GM21390 (cell line): ENCODE results near the gene USP3.
"Not testable (repeated sequence)": the region's sequence is repeated elsewhere in the genome, so short reads cannot be mapped to it uniquely, and the experiment has no call there.

ENCODE experiments used
- ATAC-seq: cut with Tn5 transposase; IDR thresholded peaks from one replicate; pipeline ENCODE4 v1.9.1; 2021; ENCODE audit not compliant: unreplicated experiment

The USP3 gene

DNA sequence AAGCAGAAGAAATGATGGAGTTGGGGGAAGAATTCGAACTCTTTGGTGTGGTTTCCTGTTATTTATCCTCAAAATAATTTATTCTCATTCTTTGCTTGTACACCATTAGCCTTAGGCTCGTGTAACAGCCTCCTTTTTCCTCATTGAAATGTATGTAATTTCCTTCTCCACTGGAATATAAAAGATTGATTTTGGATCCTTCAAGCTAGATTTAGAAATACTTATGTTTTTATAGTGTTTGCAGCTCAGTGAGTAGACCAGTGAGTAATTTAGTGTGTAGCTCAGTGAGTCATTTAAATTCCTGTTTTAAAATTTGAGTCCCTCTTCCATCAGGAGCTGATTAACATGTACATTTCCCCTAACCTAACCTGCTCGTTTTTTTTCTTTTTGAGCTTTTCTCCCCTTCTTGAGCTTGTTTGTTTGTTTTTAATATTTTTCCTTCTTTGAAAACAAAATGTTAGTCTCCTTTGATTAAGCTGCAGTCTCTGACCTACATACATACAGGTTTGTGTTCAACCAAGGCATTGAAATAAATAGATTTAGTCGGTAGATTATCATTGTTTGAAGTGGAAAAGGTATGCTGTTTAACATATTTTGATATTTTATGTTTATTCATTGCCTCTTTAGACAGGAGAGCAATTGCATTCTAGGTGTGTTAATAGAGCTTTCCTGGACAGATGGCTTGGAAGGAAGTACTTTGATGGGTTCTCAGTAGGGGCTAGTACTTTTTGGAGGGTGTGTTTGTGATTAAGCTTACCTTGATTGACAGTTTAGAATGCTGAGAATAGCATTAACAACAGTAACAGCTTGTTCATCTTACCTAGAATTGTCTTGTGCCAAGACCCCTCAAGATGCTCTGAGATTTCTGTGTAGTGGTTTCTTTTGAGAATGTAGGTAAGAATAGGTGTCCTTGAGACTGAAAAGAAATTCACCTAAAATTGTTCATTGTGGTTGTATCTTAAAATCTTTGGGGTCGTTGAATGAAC, 5.9 kb downstream of the USP3 start:
- ATAC-seq = no peak

DNA sequence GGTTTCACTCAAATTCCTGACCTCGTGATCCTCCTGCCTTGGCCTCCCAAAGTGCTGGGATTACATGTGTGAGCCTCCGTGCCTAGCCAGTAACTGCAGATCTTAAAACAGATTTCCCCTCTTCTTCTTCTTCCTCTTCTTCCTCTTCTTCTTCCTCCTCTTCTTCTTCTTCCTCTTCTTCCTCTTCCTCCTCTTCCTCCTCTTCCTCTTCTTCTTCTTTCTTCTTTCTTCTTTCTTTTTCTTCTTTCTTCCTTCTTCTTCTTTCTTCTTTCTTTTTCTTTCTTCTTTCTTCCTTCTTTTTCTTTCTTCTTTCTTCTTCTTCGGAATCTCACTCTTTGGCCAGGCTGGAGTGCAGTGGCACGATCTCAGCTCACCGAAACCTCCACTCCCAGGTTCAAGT, 7.8 kb downstream of the USP3 start:
- ATAC-seq = no peak

DNA sequence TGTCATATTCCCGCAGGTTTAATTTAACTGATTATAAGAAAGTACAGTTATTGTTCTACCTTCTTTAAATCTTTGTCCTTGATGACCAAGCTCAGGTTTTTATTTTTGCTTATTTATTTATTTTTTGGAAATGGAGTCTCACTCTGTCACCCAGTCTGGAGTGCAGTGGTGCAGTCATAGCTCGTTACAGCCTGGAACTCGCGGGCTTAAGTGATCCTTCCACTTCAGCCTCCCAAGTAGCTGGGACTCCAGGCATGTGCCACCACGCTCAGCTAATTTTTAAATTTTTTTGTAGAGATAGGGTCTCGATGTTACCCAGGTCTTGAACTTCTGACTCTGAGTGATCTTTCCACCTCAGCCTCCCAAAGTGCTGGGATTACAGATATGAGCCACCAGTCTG, 8.9 kb downstream of the USP3 start:
- ATAC-seq = no peak

DNA sequence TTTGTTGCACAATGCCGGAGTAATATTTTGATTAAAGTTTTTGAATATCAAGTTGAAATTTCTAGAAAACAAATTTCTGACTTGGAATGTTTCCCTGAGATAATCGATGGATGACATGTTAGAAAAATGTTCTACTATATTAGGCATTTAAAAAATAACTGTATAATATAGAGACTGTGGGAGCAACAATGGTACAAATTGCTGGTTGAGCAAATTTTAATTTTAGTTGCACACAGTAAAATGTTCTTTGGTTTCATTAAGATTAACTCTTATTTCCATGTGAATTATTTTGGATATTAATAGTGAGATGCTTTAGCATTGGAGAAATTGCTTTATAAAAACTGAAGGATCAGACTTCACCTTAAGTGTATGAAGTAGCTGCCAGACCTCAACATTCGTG, 9.3 kb downstream of the USP3 start:
- ATAC-seq = no peak

DNA sequence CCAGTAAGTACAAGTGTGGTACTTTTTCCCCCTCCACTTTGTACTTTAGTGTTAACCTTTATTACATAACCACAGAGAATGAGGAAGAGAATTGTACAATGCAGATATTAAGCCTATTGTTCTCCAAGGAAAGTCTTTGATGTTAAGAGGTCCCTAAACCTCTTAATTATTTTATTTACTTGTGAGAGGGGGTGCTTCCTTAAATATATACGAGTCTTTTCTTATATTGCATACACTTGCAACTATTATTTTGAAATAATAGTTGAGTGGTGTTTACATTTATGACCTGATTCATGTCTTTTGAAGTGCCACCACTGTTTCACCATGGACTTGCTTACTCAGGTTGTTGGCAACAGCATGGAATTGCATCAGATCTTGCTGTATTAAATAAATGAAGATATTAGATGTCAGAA, 10.1 kb downstream of the USP3 start:
- ATAC-seq = no peak

DNA sequence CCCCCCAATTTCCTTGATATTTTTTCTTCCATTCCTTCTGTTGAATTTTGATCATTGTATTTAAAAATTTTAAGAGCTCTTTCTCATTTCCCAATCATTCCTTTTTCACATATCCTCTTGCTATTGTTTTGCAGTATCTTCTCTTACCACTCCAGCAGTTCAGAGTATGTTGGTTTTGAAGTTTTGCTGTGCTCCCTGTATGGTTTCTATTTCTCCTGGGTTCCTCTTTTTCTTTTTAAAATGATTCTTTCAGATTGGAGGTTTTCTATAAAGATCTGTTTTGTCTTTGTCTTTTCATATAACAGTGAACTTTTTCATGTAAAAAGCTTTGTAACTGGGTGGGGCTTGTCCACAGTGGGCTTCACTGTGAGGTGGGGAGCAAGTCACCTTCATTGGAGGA, 12.8 kb downstream of the USP3 start:
- ATAC-seq = no peak

DNA sequence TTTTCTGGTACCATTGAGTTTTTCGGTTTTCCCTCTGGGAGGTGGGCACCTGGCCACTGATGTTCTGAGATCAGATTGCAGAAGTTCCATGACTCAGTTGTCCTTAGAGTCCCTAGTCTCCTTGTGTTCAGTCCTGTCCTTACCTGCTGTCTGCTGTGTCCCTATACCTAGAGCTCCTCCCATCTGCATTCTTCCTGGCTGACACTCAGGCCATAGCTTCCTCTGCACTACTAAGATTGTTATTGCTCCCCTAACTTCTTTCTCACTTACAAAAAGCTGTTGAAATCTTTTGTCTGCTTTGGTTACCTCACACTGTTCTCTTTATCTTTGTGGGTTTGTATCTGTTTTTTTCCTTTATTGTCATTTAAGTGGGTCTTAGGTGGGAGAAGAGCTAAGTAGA, 13.2 kb downstream of the USP3 start:
- no peak for ATAC-seq

DNA sequence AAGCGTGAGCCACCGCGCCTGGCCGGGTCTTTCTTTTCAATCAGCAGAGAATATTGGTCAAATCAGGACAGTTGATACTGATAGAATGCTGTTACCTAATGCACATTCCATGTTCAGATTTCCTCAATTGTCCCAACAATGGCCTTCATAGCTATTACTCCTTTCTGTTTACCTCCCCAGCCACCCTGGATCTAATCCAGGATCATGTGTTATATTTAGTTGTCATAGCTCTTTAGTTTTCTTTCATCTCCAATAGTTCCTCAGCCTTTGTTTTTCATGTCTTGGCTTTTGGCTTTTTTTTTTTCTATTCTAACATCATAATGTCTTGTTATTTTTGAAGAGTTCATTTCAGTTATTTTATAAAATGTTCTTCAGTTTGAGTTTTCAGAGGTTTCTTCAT, 14.6 kb downstream of the USP3 start:
- ATAC-seq = no peak

DNA sequence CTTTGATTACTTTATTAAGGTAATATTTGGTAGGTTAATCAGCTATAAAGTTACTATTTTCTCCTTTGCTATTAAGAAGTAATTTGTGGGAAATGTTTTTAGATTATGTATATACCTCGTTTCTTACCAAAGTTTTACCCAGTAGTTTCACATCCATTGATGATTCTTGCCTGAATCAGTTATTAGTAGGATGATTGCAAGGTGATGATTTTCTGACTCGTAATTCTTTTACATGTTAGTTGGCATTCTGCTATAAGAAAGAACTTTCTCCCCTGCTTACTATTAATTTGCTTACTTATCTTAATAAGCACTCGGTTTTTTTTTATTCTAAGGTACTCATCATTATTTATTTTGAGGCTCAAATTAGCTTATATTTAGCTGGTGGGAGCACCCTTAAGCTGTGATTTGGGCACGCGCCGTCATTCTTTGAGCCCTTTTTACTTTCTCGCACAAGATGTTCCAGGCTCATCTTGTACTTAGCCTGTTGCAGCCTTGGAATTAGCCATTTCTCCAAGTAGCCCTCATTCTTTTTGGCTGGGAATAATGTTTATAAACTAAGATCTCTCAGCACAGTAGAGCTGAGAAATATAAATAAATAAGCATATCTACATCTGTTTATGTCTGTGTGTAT, 15.3 kb downstream of the USP3 start:
- no peak for ATAC-seq

DNA sequence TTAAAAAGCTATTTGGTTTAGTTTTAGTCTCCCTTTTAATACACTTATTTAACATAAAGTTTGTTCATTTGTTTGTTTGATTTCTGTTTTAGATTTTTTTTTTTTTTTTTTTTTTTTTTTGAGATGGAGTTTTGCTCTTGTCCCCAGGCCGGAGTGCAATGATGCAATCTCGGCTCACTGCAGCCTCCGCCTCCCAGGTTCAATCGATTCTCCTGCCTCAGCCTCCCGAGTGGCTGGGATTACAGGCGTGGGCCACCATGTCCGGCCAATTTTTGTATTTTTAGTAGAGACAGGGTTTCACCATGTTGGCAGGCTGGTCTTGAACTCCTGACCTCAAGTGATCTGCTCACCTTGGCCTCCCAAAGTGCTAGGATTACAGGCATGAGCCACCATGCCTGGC, 16.1 kb downstream of the USP3 start:
- ATAC-seq = not testable (repeated sequence)

DNA sequence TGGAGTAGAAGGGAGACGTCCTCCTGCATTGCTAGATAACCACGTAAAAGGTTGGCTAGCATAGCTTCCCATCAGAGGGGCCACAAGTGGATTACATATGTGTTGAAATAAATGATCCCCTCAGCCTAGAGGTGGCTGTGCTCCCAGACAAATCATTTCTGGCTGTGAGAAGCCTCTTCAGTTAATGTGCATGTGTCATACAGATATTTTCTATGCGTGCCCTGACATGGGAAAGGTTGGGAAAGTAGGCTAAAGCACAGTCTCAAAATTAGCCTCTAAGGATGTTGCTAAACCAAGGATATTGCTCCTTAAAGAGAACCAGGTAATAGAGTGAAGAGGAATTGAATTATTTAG, 17.8 kb downstream of the USP3 start:
- no peak for ATAC-seq

DNA sequence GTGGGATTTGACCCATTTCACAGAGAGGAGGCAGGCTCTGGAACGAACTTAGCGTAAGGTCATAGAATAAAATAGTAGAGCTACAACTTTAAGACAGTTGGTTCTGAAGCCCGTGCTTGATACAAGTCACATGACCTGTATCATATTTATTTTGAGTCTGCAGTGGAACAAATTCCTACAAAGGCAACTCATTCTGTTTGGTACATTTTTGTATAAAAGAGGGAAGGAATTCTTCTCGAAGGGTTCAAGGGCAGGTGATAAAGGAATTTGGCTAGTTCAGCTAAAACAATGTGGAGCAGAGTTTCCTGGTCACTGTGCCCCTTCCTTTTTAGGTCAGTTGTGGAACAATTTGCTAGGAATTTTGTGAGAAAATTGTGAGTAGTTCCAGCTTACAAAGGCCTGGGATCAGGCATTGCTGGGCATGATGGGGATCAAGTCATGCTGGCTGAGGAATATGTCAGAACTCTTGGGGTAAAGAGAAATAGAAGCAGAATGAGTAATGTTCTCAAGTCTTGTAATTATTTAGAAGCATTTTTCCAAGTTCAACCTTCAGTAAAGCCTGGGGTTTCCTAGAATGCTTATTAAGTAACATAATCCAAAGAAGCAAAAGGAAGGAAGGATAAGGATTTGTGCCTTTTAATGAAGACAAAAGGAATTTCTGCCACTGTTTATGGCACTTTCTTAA, 19.1 kb downstream of the USP3 start:
- no peak for ATAC-seq

DNA sequence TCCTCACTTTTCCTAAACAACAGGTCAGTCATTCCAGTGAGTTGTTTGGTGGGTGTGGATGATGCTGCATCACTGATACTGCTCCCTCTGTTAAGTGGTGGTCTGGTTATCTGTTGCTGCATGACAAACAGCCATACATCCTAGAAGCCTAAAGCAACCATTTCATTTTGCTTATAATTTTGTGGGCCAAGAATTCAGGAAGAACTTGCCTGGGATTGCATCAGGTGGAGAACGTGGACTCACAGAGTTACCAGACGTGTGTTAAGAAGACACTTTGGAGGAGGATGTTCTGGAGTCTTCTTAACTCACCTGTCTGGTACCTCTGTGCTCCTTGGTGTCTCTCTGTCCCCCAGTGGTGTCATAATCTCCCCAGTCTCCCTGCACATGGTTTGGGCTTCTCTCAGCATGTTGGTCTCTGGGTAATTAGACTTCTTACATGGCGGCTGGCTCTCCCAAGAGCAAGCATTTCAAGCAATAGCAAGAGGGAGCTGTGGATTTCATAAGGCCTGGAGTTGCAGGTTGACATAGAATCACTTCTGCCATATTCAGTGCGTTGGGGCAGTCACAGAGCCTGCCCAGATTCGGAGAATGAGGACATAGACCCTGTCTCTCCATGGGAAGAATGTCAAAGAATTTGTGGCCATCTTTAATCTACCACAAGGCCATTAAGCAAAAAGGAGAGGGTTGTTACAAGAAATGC, 20.1 kb downstream of the USP3 start:
- ATAC-seq = no peak

DNA sequence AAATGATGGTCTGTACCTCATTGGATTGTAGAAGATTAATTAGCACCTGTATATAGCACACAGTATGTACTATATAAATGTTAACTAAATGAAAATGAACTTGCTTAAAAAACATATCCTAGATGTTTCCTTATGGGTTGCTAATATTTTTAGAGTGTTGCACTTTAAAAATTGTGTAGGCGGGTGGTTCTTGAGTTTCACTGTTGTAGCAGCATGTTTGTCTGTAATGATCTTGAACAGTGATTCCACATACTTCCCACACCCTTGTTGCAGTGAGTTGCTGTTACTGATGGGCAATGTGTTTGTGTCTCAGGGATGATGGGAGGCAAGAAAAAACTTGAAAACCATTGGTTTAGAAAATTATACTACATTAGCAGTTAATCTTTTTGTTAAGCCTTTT, 22.0 kb downstream of the USP3 start:
- ATAC-seq = no peak

DNA sequence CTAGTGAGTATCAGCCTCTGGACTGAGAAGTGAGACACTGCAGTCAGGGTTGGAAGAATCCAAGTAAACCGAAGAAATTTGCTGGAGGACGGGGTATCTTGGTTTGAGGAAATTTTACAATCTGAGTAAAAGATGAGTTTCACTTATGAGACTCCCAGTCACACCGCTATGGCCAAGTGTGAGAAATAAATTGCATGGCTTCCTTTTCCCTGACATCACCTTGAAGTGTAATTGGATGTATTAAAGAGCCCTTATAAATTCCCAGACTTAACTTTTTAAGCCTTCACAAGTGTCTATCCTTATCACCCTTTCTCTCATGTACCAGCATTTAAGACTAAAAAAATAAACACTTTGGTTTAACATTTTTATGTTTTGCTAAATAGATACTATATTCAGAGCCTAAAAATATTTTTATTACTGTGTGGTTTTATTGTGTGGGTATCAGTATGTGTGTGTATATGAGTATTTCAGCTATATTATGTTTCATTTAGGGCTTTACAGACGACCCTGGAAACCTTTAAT, 23.8 kb downstream of the USP3 start:
- no peak for ATAC-seq

DNA sequence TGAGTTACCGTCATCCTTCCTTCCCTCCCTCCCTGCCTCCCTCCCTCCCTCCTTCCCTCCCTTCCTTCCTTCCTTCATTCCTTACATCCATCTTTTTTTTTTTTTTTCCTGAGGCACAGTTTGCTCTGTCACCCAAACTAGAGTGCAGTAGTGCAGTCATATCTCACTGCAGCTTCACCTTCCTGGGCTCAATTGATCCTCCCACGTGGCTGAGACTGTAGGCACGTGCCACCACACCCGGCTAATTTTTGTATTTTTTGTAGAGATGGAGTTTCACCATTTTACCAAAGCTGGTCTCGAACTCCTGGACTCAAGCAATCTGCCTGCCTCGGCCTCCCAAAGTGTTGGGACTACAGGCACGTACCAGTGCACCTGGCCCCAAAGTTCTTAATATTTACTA, 25.8 kb downstream of the USP3 start:
- no peak for ATAC-seq

DNA sequence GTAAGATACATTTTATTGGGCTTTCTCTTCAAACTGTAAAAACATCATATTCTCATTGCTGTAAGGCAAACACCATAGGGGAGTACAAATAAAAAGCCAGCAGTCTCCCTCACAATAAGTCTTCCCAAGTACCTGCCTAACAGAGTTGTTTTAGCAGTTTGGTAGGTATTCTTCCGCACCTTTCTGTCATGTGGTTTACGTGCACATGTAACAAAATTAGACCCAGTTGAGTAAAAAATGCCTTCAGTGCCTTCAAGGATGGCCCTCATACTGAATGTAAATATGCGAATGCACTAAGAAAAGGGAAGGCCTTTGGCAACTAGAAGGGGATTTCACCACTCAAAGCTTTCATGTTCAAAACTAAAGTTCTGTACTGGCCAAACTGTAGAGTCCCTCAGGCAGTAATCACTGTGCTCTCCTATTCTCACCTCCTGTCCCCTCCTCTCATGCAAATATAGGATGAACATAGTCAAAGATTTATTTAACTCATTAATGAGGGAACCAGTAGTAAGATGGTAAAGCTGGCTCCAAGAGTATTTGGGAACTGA, 26.4 kb downstream of the USP3 start:
- peak; percentile 51 for ATAC-seq

DNA sequence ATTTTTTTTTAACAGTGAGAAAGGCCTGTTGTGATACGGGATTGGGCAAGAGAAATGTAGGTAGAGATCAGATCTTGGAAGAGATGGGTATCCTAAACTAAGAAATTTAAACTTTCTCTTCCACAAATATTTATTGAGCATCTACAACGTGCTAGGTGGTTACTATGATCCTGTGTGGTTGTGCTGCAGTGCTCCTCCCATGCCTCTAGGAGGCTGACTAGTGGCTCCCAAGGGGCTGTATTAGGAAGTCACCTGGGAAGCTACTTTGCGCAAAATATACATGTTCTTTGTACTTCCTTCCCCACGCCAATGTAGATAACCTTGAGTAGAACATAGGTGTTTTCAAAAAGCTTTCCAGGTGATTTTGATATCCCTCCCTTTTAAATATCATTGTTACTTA, 27.2 kb downstream of the USP3 start:
- ATAC-seq = no peak

DNA sequence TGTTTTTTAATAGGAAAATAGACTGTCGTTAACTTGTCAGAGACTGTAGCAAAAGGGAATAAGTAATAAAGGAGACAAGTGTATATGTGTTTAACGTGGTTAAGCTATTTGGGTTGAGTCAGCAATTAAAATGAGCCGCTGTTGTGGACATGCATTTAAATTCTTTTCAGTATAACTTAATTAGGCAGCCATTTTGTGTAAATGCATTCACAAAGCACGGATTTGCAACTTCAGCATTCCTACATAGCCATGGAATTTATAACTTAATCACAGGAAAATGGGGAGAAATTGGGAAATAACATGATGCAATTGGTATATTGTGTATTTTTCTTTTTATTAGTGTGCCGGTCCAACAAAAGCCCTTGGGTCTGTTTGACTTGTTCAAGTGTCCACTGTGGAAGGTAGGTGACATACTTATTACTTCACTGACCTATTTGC, 27.9 kb downstream of the USP3 start:
- no peak for ATAC-seq

DNA sequence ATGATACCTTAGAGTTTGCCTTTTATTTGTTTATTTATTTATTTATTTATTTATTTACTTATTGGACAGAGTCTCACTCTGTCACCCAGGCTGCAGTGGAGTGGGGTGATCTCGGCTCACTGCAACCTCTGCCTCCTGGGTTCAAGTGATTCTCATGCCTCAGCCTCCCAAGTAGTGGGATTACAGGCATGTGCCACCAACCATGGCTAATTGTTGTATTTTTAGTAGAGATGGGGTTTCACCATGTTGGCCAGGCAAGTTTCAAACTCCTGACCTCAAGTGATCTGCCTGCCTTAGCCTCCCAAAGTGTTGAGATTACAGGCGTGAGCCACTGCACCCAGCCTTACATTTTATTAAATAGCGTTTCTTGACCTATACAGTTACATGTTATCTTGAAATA, 30.5 kb downstream of the USP3 start:
- not testable (repeated sequence) for ATAC-seq

DNA sequence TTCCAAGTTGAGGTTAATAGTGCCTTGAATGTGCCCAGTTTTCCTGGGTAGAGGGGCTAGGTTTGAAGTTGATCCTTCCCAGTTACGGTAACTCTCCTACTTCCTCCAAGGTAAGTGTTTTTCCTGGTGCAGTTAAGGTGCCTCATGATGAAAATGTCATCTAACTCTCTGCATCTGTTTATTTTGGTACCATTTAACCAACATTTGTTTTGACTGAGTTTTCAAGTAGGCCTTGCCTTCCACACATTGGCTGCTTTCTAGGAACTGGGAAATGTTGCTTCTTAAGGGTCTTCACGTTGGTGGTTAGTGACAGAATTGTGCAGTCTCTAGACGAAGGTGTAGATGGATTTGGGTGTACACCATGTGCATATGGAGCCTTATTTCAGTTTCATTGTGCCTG, 31.3 kb downstream of the USP3 start:
- no peak for ATAC-seq
